GM23338 (cell line): Measurements from ENCODE around the gene PCSK4.

Experiments used
- CTCF ChIP-seq, 2 experiments: fragments of 200-600 bp in 1 of 2; sonication (generic) in 1 of 2; conservative IDR thresholded peaks; 2 replicates each; pipeline versions ENCODE4 v1.5.1 to v1.6.1; 2016 to 2017; ENCODE audit warnings: antibody characterized with exemption in 2 of 2, low read depth in 2 of 2, mild to moderate bottlenecking in 2 of 2, moderate library complexity in 1 of 2
- EZH2phosphoT487 ChIP-seq: fragments of 200-600 bp; sonication (generic); IDR thresholded peaks from one replicate; pipeline ENCODE4 v1.8.1; 2018; ENCODE audit warnings: antibody characterized with exemption; ENCODE audit not compliant: unreplicated experiment

GRCh38 chr19:1491114-1491848, 1.1 kb upstream of the PCSK4 start, which contains the start of gene REEP6:
- TF ChIP-seq CTCF (conservative IDR thresholded peaks at IDR 0.05; ENCODE audit: low read depth in 2 of 2), result no peak
- no peak for TF ChIP-seq EZH2phosphoT487
